BLaER1 (cell line): ENCODE results near the gene SEPTIN7.
"Not testable (repeated sequence)": the region's sequence is repeated elsewhere in the genome, so short reads cannot be mapped to it uniquely, and the experiment has no call there.

Source experiments
- H3K27ac ChIP-seq: shearing (Covaris generic); formaldehyde crosslinking; 2 replicates; pipeline ENCODE4 v1.8.1; 2022
- H3K27me3 ChIP-seq: shearing (Covaris generic); formaldehyde crosslinking; 2 replicates; pipeline ENCODE4 v1.8.1; 2022
- H3K36me3 ChIP-seq: shearing (Covaris generic); formaldehyde crosslinking; 2 replicates; pipeline ENCODE4 v1.8.1; 2022
- H3K4me1 ChIP-seq: shearing (Covaris generic); formaldehyde crosslinking; 2 replicates; pipeline ENCODE4 v1.8.1; 2022
- H3K4me2 ChIP-seq: shearing (Covaris generic); formaldehyde crosslinking; 2 replicates; pipeline ENCODE4 v1.8.1; 2022
- H3K4me3 ChIP-seq: shearing (Covaris generic); formaldehyde crosslinking; 2 replicates; pipeline ENCODE4 v1.8.1; 2022
- H3K9ac ChIP-seq: shearing (Covaris generic); formaldehyde crosslinking; 2 replicates; pipeline ENCODE4 v1.8.1; 2022
- H3K9me3 ChIP-seq: shearing (Covaris generic); formaldehyde crosslinking; 2 replicates; pipeline ENCODE4 v1.8.1; 2022
- H4K20me1 ChIP-seq: shearing (Covaris generic); formaldehyde crosslinking; 2 replicates; pipeline ENCODE4 v1.8.1; 2022
- Cebpa-rat ChIP-seq: shearing (Covaris generic); IDR thresholded peaks from 2 replicates; pipeline ENCODE4 v1.8.1; 2022

The SEPTIN7 gene

DNA sequence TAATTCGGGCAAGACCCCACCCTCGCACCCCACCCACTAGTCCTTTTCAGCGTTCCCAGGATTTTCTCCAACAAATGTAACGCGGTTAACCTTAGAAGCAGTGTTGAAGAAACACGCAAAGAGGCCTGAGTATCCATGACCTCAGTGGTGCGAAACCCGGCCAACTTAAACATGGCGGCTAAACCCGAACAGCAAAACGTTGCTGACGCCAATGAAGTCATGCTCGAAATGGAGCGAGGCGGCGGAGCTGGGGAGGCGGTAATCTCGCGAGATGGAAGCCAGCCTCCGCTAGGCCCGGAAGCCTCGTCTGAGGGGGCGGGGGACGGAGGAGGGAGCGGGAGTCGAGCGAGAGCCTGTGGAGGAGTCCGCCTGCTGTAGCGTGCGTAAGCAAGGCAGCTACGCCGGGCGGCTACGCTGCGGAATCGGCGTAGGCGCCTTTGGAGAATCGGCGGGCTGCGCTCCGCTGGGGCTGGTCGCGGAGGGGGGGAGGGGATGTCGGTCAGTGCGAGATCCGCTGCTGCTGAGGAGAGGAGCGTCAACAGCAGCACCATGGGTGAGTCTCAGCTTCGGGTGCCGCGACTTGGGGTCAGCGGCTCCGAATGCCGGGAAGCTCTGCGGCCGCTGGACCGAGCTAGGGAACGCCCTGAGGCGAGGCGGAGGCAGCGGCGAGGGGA is at the start of gene SEPTIN7:
TSS of gene SEPTIN7 (plus strand) at position 340 of the 674 bp plus-strand sequence. CDS start at position 493, 153 bp downstream.
- Histone ChIP-seq H3K4me2 (peak within 1 kb of the TSS; percentile 90), H3K36me3 (peaks cover 18% of the 10 kb centered on the region), H3K27me3 (no peaks in the 10 kb centered on the region), H3K9me3 (peaks cover 11% of the 10 kb centered on the region), H3K4me3 (peak within 1 kb of the TSS; percentile 86), H3K9ac (peak within 1 kb of the TSS; percentile 92), H3K4me1 (peaks cover 31% of the 10 kb centered on the region), H4K20me1 (peaks cover 43% of the 10 kb centered on the region), H3K27ac (peak within 1 kb of the TSS; percentile 97)
- no peak for TF ChIP-seq Cebpa-rat

GRCh38 chr7:35752742-35753141 is 48.1 kb upstream of the SEPTIN7 start:
- TF ChIP-seq Cebpa-rat: no peak
- Histone ChIP-seq H4K20me1 (no peaks in the 10 kb centered on the region), H3K9ac (no peak overlapping the region), H3K4me3 (no peak overlapping the region), H3K4me2 (no peak overlapping the region), H3K36me3 (no peaks in the 10 kb centered on the region), H3K27ac (no peak overlapping the region), H3K9me3 (no peaks in the 10 kb centered on the region), H3K4me1 (no peaks in the 10 kb centered on the region), H3K27me3 (no peaks in the 10 kb centered on the region)

- Histone ChIP-seq H3K27ac (no peak overlapping the region), H3K9me3 (no peaks in the 10 kb centered on the region), H3K4me3 (no peak overlapping the region), H3K4me1 (no peaks in the 10 kb centered on the region), H3K36me3 (no peaks in the 10 kb centered on the region), H3K4me2 (no peak overlapping the region), H4K20me1 (no peaks in the 10 kb centered on the region), H3K9ac (no peak overlapping the region), H3K27me3 (no peaks in the 10 kb centered on the region)
- TF ChIP-seq Cebpa-rat: no peak
Measured at GRCh38 chr7:35753761-35754603, 46.9 kb upstream of the SEPTIN7 start.

DNA sequence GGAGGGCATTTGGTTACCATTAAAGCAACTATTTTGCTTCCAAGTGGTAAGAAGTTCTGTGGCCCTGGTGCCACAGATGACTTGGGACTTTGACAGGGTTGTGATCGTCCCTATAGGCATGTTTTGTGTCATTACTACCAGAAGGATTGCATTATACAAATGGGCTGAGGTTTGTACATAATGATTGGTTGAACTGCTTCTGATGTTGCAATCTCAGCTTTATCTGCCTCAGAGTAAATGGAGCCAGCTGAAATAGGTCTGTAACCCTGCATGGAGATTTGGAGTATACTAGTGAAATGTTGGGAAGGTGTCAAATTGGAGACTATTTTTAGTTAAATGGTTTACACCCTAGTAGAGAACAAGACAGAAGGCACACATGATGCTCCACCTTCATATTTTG is 46.1 kb upstream of the SEPTIN7 start:
- Histone ChIP-seq H3K4me1 (no peaks in the 10 kb centered on the region), H3K9me3 (no peaks in the 10 kb centered on the region)

GRCh38 chr7:35755711-35756110 is 45.1 kb upstream of the SEPTIN7 start:
- TF ChIP-seq Cebpa-rat: no peak
- H3K36me3 ChIP-seq: no peaks in the 10 kb centered on the region
- no peaks in the 10 kb centered on the region for H4K20me1 ChIP-seq
- no peak overlapping the region for H3K4me3 ChIP-seq
- H3K27me3 ChIP-seq: no peaks in the 10 kb centered on the region
- no peak overlapping the region for H3K27ac ChIP-seq
- H3K9me3 ChIP-seq: no peaks in the 10 kb centered on the region
- H3K4me2 ChIP-seq: no peak overlapping the region
- no peak overlapping the region for H3K9ac ChIP-seq
- no peaks in the 10 kb centered on the region for H3K4me1 ChIP-seq

More for the DNA sequence above, 46.1 kb upstream of the SEPTIN7 start:
- H4K20me1 ChIP-seq: no peaks in the 10 kb centered on the region
- no peak for TF ChIP-seq Cebpa-rat
- H3K4me3 ChIP-seq: no peak overlapping the region
- no peak overlapping the region for H3K27ac ChIP-seq
- no peaks in the 10 kb centered on the region for H3K36me3 ChIP-seq
- H3K9ac ChIP-seq: no peak overlapping the region
- no peak overlapping the region for H3K4me2 ChIP-seq
- H3K27me3 ChIP-seq: no peaks in the 10 kb centered on the region

DNA sequence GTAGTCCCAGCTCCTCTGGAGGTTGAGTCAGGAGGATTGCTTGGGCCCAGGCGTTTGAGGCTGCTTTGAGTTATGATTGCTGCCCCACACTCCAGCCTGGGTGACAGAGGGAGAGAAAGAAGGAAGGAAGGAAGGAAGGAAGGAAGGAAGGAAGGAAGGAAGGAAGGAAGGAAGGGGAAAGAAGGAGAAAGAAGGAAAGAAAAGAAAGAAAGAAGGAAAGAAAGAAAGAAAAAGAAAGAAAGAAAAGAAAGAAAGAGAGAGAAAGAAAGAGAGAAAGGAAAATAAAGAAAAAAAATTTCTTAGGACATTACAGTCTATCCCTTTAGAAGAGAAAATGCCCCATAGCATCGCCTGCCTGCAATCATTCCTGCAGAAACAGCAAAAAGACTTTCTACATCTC is 44.4 kb upstream of the SEPTIN7 start:
- not testable (repeated sequence) for H4K20me1 ChIP-seq, H3K4me3 ChIP-seq, H3K9me3 ChIP-seq, H3K9ac ChIP-seq, H3K4me2 ChIP-seq, H3K27me3 ChIP-seq, H3K36me3 ChIP-seq, H3K27ac ChIP-seq, H3K4me1 ChIP-seq

- H3K9me3 ChIP-seq: no peaks in the 10 kb centered on the region
- H3K36me3 ChIP-seq: no peaks in the 10 kb centered on the region
- no peaks in the 10 kb centered on the region for H4K20me1 ChIP-seq
- H3K4me1 ChIP-seq: no peaks in the 10 kb centered on the region
- H3K27me3 ChIP-seq: no peaks in the 10 kb centered on the region
- no peak overlapping the region for H3K4me3 ChIP-seq
- TF ChIP-seq Cebpa-rat: no peak
- H3K4me2 ChIP-seq: no peak overlapping the region
- no peak overlapping the region for H3K9ac ChIP-seq
- no peak overlapping the region for H3K27ac ChIP-seq
Measured at GRCh38 chr7:35757574-35757973, 43.3 kb upstream of the SEPTIN7 start.

DNA sequence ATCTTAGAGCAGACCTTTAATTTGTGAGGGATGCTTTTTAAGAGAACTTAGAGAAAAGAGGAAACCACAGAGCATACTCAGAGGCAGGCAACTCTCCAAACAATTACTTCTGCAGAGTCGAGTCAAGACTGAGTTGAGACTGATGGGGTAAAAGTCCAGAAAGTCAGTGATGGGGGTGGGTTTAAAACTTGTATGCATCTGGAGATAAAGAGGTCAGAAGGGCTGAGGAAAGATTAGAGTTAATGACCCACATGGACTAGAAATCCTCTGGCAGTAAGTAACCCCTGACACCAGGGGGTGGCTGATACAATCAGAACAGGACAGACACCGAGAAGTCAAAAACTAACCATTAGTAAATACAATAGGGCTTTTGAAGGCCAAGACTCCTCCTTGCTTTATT is 42.4 kb upstream of the SEPTIN7 start:
- Histone ChIP-seq H3K9me3 (no peaks in the 10 kb centered on the region), H3K9ac (no peak overlapping the region), H3K4me1 (no peaks in the 10 kb centered on the region), H3K4me2 (no peak overlapping the region), H4K20me1 (no peaks in the 10 kb centered on the region), H3K36me3 (no peaks in the 10 kb centered on the region), H3K27me3 (no peaks in the 10 kb centered on the region), H3K27ac (no peak overlapping the region), H3K4me3 (no peak overlapping the region)
- TF ChIP-seq Cebpa-rat: no peak

DNA sequence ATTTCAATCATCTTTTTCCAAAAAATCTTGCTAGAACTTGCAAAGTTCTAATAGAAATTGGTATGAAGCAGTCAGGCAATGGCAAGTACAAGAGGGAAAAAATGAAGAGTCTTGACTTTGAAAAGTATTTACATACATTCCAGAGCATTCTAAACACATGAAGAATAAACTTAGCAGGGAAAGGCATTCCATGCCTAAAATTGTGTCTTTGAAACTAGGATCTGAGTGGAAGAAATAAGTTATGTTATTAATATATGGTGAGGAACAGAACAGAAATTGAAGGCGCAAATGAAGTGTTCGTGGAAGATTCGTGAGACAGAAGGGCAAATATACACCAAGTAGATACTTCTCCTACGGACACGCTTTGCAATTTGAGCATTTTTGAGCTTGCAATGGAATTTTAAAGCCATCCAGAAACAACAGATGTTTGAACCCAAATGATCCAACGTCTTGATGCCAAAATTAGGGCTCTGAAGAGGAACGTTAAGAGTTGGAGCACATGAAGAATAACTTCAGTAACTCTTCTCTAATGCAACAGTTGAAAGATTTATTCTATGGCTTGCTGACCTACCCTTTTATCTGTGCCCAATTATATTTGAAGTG is 40.6 kb upstream of the SEPTIN7 start:
- Histone ChIP-seq H4K20me1 (no peaks in the 10 kb centered on the region), H3K36me3 (no peaks in the 10 kb centered on the region), H3K27ac (no peak overlapping the region), H3K27me3 (no peaks in the 10 kb centered on the region), H3K9ac (no peak overlapping the region), H3K4me1 (no peaks in the 10 kb centered on the region), H3K9me3 (no peaks in the 10 kb centered on the region), H3K4me3 (no peak overlapping the region), H3K4me2 (no peak overlapping the region)
- no peak for TF ChIP-seq Cebpa-rat
